HepG2 (cell line): ENCODE results near the gene SEPTIN10. TPM values are rescaled to one million over a fixed set of nuclear protein-coding genes. Genes with fewer than 3 reads are reported as not detected.

Source experiments
- ARHGAP35 ChIP-seq: sonication (generic); formaldehyde crosslinking; IDR thresholded peaks from 2 replicates; pipeline ENCODE4 v1.9.0; 2022; ENCODE audit warnings: mild to moderate bottlenecking, inconsistent platforms, moderate library complexity, missing genetic modification reagents, borderline replicate concordance
- BATF2 ChIP-seq: sonication (generic); formaldehyde crosslinking; IDR thresholded peaks from 2 replicates; pipeline ENCODE4 v1.8.0; 2022; ENCODE audit warnings: mild to moderate bottlenecking, missing genetic modification reagents, moderate library complexity
- CHD4 ChIP-seq: fragments of 200-600 bp; sonication (generic); IDR thresholded peaks from 2 replicates; pipeline ENCODE4 v1.7.0; 2017; ENCODE audit warnings: mild to moderate bottlenecking, low read length, borderline replicate concordance
- ELF1 ChIP-seq: sonication (generic); formaldehyde crosslinking; IDR thresholded peaks from 2 replicates; pipeline ENCODE4 v1.4.0; 2020; ENCODE audit warnings: missing genetic modification reagents
- HDAC1 ChIP-seq: sonication (generic); formaldehyde crosslinking; IDR thresholded peaks from 2 replicates; pipeline ENCODE4 v1.5.1; 2020; ENCODE audit warnings: mild to moderate bottlenecking, missing genetic modification reagents
- KLF11 ChIP-seq: IDR thresholded peaks from 2 replicates; pipeline ENCODE4 v1.6.1; 2016; ENCODE audit warnings: missing compliant biosample characterization
- MLLT10 ChIP-seq: sonication (generic); formaldehyde crosslinking; IDR thresholded peaks from 2 replicates; pipeline ENCODE4 v1.4.0; 2020; ENCODE audit warnings: missing genetic modification reagents
- PRDM15 ChIP-seq: sonication (generic); formaldehyde crosslinking; IDR thresholded peaks from 2 replicates; pipeline ENCODE4 v1.4.0; 2020; ENCODE audit warnings: missing genetic modification reagents
- RFX1 ChIP-seq: fragments of 450-650 bp; IDR thresholded peaks from 2 replicates; pipeline ENCODE4 v1.6.1; 2017
- RFXANK ChIP-seq: IDR thresholded peaks from 2 replicates; pipeline ENCODE4 v1.6.1; 2016
- SIN3B ChIP-seq: fragments of 150-350 bp; IDR thresholded peaks from 2 replicates; pipeline ENCODE4 v1.6.1; 2014; ENCODE audit warnings: low read length
- SOX5 ChIP-seq: IDR thresholded peaks from 2 replicates; pipeline ENCODE4 v1.6.1; 2016; ENCODE audit warnings: borderline replicate concordance
- SYNCRIP ChIP-seq: fragments of 200-400 bp; formaldehyde crosslinking; IDR thresholded peaks from 2 replicates; pipeline ENCODE4 v1.6.1; 2018; ENCODE audit warnings: mild to moderate bottlenecking, low read depth, low read length; ENCODE audit not compliant: insufficient read depth
- TEAD3 ChIP-seq: optimal IDR thresholded peaks from 2 replicates; pipeline ENCODE3; 2016; ENCODE audit warnings: borderline replicate concordance
- ZNF10 ChIP-seq: sonication (generic); formaldehyde crosslinking; IDR thresholded peaks from 2 replicates; pipeline ENCODE4 v1.4.0; 2020; ENCODE audit warnings: mild to moderate bottlenecking, low read depth, missing genetic modification reagents, borderline replicate concordance
- ZNF33A ChIP-seq: sonication (generic); formaldehyde crosslinking; IDR thresholded peaks from 2 replicates; pipeline ENCODE4 v1.5.1; 2020; ENCODE audit warnings: missing genetic modification reagents, mild to moderate bottlenecking, moderate library complexity, borderline replicate concordance
- ZNF496 ChIP-seq: sonication (generic); formaldehyde crosslinking; IDR thresholded peaks from 2 replicates; pipeline ENCODE4 v1.8.1; 2023; ENCODE audit warnings: mild to moderate bottlenecking, moderate library complexity, missing genetic modification reagents; ENCODE audit not compliant: insufficient replicate concordance
- ZNF501 ChIP-seq: sonication (generic); formaldehyde crosslinking; IDR thresholded peaks from 2 replicates; pipeline ENCODE4 v1.5.1; 2020; ENCODE audit warnings: mild to moderate bottlenecking, moderate library complexity, missing genetic modification reagents
- ZSCAN9 ChIP-seq: IDR thresholded peaks from 2 replicates; pipeline ENCODE4 v1.6.1; 2016; ENCODE audit warnings: borderline replicate concordance
- polyA plus RNA-seq, 8 experiments: library from polyadenylated mRNA; depleted of rRNA in 3 of 8; stranded (reverse) in 7 of 8; unstranded in 1 of 8; fragments of >200 nt; fragmentation: Illumina TruSeq in 4 of 8; extraction: Trizol in 4 of 8; gene quantifications; 2 replicates each; pipeline versions ENCODE4 v1.2.1 to v1.2.3, GENCODE V29; 2011 to 2016; ENCODE audit warnings: low read depth in 4 of 8, missing spikeins in 1 of 8, mixed read lengths in 1 of 8; ENCODE audit not compliant: insufficient read depth in 1 of 8
- total RNA-seq, 5 experiments: library from RNA; depleted of rRNA; stranded (reverse); fragments of >200 nt; fragmentation: Illumina TruSeq; extraction: Trizol; gene quantifications; 2 replicates each; pipeline ENCODE4 v1.2.3, GENCODE V29; 2016; ENCODE audit warnings: low read depth in 1 of 5
- TF ChIP-seq, protein P1 (sequence below): sonication (generic); formaldehyde crosslinking; IDR thresholded peaks from 2 replicates; pipeline ENCODE4 v1.5.0; 2020; ENCODE audit warnings: mild to moderate bottlenecking, missing genetic modification reagents
- TF ChIP-seq, protein P2 (sequence below): sonication (generic); formaldehyde crosslinking; IDR thresholded peaks from 2 replicates; pipeline ENCODE4; 2020; ENCODE audit warnings: missing genetic modification reagents, mild to moderate bottlenecking, borderline replicate concordance

SEPTIN10 gene
- total and polyA plus RNA-seq, 2 of the 13 experiments (the other 11 are each of a cell fraction or from before 2014, with no cell fraction given): 45.8 to 67.5 TPM

GRCh38 chr2:109644571-109645275 lies 31.0 kb upstream of the SEPTIN10 start (continued):
- TF ChIP-seq, protein P1, sequence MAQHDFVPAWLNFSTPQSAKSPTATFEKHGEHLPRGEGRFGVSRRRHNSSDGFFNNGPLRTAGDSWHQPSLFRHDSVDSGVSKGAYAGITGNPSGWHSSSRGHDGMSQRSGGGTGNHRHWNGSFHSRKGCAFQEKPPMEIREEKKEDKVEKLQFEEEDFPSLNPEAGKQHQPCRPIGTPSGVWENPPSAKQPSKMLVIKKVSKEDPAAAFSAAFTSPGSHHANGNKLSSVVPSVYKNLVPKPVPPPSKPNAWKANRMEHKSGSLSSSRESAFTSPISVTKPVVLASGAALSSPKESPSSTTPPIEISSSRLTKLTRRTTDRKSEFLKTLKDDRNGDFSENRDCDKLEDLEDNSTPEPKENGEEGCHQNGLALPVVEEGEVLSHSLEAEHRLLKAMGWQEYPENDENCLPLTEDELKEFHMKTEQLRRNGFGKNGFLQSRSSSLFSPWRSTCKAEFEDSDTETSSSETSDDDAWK (CRISPR knock-in tag): no peak
- TF ChIP-seq PRDM15 (CRISPR knock-in tag): peak; percentile 92
- peak; percentile 97 for TF ChIP-seq SOX5 (CRISPR knock-in tag)
- TF ChIP-seq SIN3B: peak; percentile 36; the same call in 1 of the 2 replicates
- TF ChIP-seq ZNF33A (CRISPR knock-in tag): peak; percentile 97; the same call in 1 of the 2 replicates
- TF ChIP-seq BATF2 (CRISPR knock-in tag): no peak; the same call in 1 of the 2 replicates
- TF ChIP-seq HDAC1 (CRISPR knock-in tag): peak; percentile 97
- peak; percentile 95 for TF ChIP-seq TEAD3 (CRISPR knock-in tag)
- TF ChIP-seq ELF1 (CRISPR knock-in tag): peak; percentile 77
- TF ChIP-seq, protein P2, sequence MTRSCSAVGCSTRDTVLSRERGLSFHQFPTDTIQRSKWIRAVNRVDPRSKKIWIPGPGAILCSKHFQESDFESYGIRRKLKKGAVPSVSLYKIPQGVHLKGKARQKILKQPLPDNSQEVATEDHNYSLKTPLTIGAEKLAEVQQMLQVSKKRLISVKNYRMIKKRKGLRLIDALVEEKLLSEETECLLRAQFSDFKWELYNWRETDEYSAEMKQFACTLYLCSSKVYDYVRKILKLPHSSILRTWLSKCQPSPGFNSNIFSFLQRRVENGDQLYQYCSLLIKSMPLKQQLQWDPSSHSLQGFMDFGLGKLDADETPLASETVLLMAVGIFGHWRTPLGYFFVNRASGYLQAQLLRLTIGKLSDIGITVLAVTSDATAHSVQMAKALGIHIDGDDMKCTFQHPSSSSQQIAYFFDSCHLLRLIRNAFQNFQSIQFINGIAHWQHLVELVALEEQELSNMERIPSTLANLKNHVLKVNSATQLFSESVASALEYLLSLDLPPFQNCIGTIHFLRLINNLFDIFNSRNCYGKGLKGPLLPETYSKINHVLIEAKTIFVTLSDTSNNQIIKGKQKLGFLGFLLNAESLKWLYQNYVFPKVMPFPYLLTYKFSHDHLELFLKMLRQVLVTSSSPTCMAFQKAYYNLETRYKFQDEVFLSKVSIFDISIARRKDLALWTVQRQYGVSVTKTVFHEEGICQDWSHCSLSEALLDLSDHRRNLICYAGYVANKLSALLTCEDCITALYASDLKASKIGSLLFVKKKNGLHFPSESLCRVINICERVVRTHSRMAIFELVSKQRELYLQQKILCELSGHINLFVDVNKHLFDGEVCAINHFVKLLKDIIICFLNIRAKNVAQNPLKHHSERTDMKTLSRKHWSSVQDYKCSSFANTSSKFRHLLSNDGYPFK (CRISPR knock-in tag): peak; percentile 61; the same call in 1 of the 2 replicates
- no peak for TF ChIP-seq ZNF496
- peak; percentile 97 for TF ChIP-seq ZSCAN9 (CRISPR knock-in tag)
- no peak for TF ChIP-seq ZNF10 (CRISPR knock-in tag)
- no peak; the same call in 1 of the 2 replicates for TF ChIP-seq KLF11 (CRISPR knock-in tag)
- peak; percentile 75 for TF ChIP-seq RFXANK (CRISPR knock-in tag)
- TF ChIP-seq MLLT10 (CRISPR knock-in tag): no peak
- TF ChIP-seq SYNCRIP: no peak
- peak; percentile 74 for TF ChIP-seq ARHGAP35 (CRISPR knock-in tag)
- no peak for TF ChIP-seq CHD4
- no peak for TF ChIP-seq RFX1
- peak; percentile 86 for TF ChIP-seq ZNF501 (CRISPR knock-in tag)
